ENCODE measurements around the gene NCEH1. TPM values are rescaled to one million over a fixed set of nuclear protein-coding genes. Genes with fewer than 3 reads are reported as not detected.

NCEH1 gene
- polyA plus RNA-seq, 1 of the 3 experiments (the other 2 are of a cell fraction), result 7.5 TPM

DNA sequence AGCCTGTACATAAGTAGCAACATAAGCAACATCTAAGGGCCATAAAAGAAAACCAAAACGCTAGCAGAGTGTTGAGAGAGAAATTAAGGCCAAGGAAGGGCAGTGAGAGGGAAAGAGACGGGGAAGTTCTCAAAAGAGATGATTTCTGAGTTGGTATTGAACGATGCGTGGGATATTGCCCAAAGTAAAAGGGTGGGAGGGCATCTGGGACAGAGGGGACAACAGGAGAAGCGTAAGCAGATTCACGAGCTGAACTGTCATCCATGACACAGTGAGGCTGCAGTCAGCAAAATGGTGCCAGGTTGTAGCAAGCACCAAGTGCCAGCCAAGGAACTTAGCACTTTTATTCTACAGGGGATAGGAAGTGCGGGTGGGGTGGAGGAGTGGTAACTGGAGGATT, 11.8 kb downstream of the NCEH1 start (continued):
- TF ChIP-seq, protein P1, sequence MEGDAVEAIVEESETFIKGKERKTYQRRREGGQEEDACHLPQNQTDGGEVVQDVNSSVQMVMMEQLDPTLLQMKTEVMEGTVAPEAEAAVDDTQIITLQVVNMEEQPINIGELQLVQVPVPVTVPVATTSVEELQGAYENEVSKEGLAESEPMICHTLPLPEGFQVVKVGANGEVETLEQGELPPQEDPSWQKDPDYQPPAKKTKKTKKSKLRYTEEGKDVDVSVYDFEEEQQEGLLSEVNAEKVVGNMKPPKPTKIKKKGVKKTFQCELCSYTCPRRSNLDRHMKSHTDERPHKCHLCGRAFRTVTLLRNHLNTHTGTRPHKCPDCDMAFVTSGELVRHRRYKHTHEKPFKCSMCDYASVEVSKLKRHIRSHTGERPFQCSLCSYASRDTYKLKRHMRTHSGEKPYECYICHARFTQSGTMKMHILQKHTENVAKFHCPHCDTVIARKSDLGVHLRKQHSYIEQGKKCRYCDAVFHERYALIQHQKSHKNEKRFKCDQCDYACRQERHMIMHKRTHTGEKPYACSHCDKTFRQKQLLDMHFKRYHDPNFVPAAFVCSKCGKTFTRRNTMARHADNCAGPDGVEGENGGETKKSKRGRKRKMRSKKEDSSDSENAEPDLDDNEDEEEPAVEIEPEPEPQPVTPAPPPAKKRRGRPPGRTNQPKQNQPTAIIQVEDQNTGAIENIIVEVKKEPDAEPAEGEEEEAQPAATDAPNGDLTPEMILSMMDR (IDR thresholded peaks at IDR 0.05), result no peak
- TF ChIP-seq TCF12 (IDR thresholded peaks at IDR 0.05) (no peak), FOXM1 (IDR thresholded peaks at IDR 0.05; ENCODE audit: low read depth) (no peak), MEF2A (IDR thresholded peaks at IDR 0.05; ENCODE audit: borderline replicate concordance, low read depth) (no peak), NFIC (IDR thresholded peaks at IDR 0.05; ENCODE audit: borderline replicate concordance) (no peak), SMC3 (IDR thresholded peaks at IDR 0.05; ENCODE audit: low read depth, low read length) (no peak), MAX (IDR thresholded peaks at IDR 0.05; ENCODE audit: low read depth) (no peak), EP300 (IDR thresholded peaks at IDR 0.05; ENCODE audit: borderline replicate concordance in 1 of 2, low read depth in 1 of 2, low read length in 1 of 2) (no peak), SIN3A (IDR thresholded peaks at IDR 0.05; ENCODE audit: borderline replicate concordance, low read depth, low read length) (no peak), RXRA (IDR thresholded peaks at IDR 0.05; ENCODE audit: borderline replicate concordance, low read depth) (no peak)
- TF ChIP-seq, protein P2, sequence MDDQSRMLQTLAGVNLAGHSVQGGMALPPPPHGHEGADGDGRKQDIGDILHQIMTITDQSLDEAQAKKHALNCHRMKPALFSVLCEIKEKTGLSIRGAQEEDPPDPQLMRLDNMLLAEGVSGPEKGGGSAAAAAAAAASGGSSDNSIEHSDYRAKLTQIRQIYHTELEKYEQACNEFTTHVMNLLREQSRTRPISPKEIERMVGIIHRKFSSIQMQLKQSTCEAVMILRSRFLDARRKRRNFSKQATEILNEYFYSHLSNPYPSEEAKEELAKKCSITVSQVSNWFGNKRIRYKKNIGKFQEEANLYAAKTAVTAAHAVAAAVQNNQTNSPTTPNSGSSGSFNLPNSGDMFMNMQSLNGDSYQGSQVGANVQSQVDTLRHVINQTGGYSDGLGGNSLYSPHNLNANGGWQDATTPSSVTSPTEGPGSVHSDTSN (IDR thresholded peaks at IDR 0.05), result no peak

DNA sequence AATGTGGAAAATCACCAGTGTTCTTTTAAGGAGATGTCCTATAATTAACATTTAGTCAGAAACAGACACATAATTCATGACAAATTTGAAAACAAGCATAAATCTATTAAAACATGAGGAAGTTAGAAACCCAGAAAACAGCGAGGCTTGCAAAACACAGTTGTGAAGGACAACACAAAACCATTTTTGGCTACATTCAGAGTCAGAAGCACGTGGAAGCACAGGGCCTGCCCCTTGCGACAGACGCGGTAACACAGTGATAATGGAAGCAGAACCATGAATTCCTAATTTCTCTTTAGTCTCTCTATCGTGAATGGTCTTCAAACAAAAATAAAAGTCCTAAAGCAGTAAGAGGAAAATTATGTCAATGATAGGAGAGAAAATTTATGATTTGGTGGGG, 12.2 kb downstream of the NCEH1 start:
- Histone ChIP-seq H3K27me3 (ENCODE audit: insufficient read depth) (no peaks in the 10 kb centered on the region), H2AFZ (ENCODE audit: low read depth) (no peak overlapping the region), H3K4me2 (no peak overlapping the region), H3K4me1 (ENCODE audit: control insufficient read depth in 1 of 2, insufficient read depth in 2 of 2, low read depth in 1 of 2, low read length in 1 of 2) (no peaks in the 10 kb centered on the region), H3K79me2 (ENCODE audit: insufficient read depth) (peaks cover 74% of the 10 kb centered on the region), H3K4me3 (ENCODE audit: low read depth in 2 of 2, low read length in 1 of 2) (no peak overlapping the region), H3K27ac (ENCODE audit: low read depth in 2 of 2, low read length in 1 of 2) (no peak overlapping the region), H3K9me3 (no peaks in the 10 kb centered on the region), H3K36me3 (replicated peaks in 1 of 2; ENCODE audit: control insufficient read depth in 1 of 2, insufficient read depth in 2 of 2, low read length in 1 of 2) (peaks cover 0 to 3% of the 10 kb centered on the region in 2 experiments), H3F3A (replicated peaks; ENCODE audit: insufficient read depth) (no peaks in the 10 kb centered on the region), H3K9me2 (no peaks in the 10 kb centered on the region), H4K20me1 (ENCODE audit: insufficient read depth) (no peaks in the 10 kb centered on the region), H3K9ac (no peak overlapping the region)
- DNase-seq, result no peak
- ChIA-PET CTCF (no interaction called here), POLR2A (no interaction called here)
- TF ChIP-seq RCOR1 (IDR thresholded peaks at IDR 0.05; ENCODE audit: low read length) (no peak), SIN3A (IDR thresholded peaks at IDR 0.05; ENCODE audit: borderline replicate concordance, low read depth, low read length) (no peak), EZH2phosphoT487 (IDR thresholded peaks at IDR 0.05; ENCODE audit: borderline replicate concordance, low read depth) (no peak), RFX5 (IDR thresholded peaks at IDR 0.05; ENCODE audit: low read length) (no peak), MXI1 (IDR thresholded peaks at IDR 0.05; ENCODE audit: low read depth, low read length) (no peak), FOXJ3 (CRISPR knock-in tag; IDR thresholded peaks at IDR 0.05) (no peak), USF1 (IDR thresholded peaks at IDR 0.05; ENCODE audit: borderline replicate concordance, low read depth) (no peak), NFIC (IDR thresholded peaks at IDR 0.05; ENCODE audit: borderline replicate concordance) (no peak), EP300 (IDR thresholded peaks at IDR 0.05; ENCODE audit: borderline replicate concordance in 1 of 2, low read depth in 1 of 2, low read length in 1 of 2) (no peak), TEAD4 (IDR thresholded peaks at IDR 0.05; ENCODE audit: borderline replicate concordance, insufficient read depth) (no peak), IRF3 (IDR thresholded peaks at IDR 0.05; ENCODE audit: low read depth, low read length) (no peak), CHD2 (IDR thresholded peaks at IDR 0.05; ENCODE audit: low read length, partially characterized antibody) (no peak), USF2 (IDR thresholded peaks at IDR 0.05; ENCODE audit: borderline replicate concordance, low read depth, low read length) (no peak), FOXM1 (IDR thresholded peaks at IDR 0.05; ENCODE audit: low read depth) (no peak), SMC3 (IDR thresholded peaks at IDR 0.05; ENCODE audit: low read depth, low read length) (no peak), RAD21 (IDR thresholded peaks at IDR 0.05; ENCODE audit: low read length) (no peak), NRF1 (IDR thresholded peaks at IDR 0.05; ENCODE audit: low read depth, low read length) (no peak)
- TF ChIP-seq, protein P2 (IDR thresholded peaks at IDR 0.05), result no peak
- WGBS (ENCODE audit: low lambda C conversion rate), result 91% methylated on average over 6 of the region's 6 CpGs
